ENCODE results near the gene CD47. TPM values are rescaled to one million over a fixed set of nuclear protein-coding genes. Genes with fewer than 3 reads are reported as not detected.

The CD47 gene
- total and polyA plus RNA-seq, 2 of the 4 experiments (the other 2 are of a cell fraction): 45.9 to 52.0 TPM

GRCh38 chr3:108036401-108036800 lies 54.4 kb downstream of the CD47 start:
- H3K27me3 ChIP-seq (ENCODE audit: control insufficient read depth, insufficient read depth, low read length): no peaks in the 10 kb centered on the region
- H4K8ac ChIP-seq (ENCODE audit: low read depth in 2 of 2, low read length in 2 of 2): no peak overlapping the region
- H2AK5ac ChIP-seq (ENCODE audit: low read depth, low read length): no peak overlapping the region
- peaks cover 3% of the 10 kb centered on the region; the same call in 1 of the 2 replicates for H3K9me3 ChIP-seq (ENCODE audit: control insufficient read depth, insufficient read depth, low read length)
- no TSS peak for BruUV-seq (replicated peaks)
- no CpG with 5 or more reads among the region's 1 CpG for WGBS, 2 experiments (ENCODE audit: extremely low coverage in 2 of 2, insufficient read length in 1 of 2)
- no peak overlapping the region; the same call in 1 of the 2 replicates for H2BK120ac ChIP-seq (ENCODE audit: low read depth, low read length)
- H3K4me3 ChIP-seq (ENCODE audit: insufficient read depth, low read depth, low read length): no peak overlapping the region
- no peak overlapping the region for H3K4me2 ChIP-seq (ENCODE audit: low read depth, low read length)
- peaks cover 7% of the 10 kb centered on the region for H3K4me1 ChIP-seq (ENCODE audit: control insufficient read depth, insufficient read depth, low read length)
- no peak overlapping the region for H3K18ac ChIP-seq (ENCODE audit: low read depth, low read length)
- no peak overlapping the region for H2AFZ ChIP-seq (replicated peaks; ENCODE audit: low read length, poor library complexity)
- dilution Hi-C loops (cut with HindIII; ENCODE audit: low sequenced_read_pairs, unreplicated experiment) (no loop called here), in situ Hi-C loops (cut with MboI; ENCODE audit: low sequenced_read_pairs) (no loop called here), intact Hi-C loops (cut with micrococcal nuclease) (no loop called here)
- H3K4ac ChIP-seq (ENCODE audit: low read depth, low read length): no peak overlapping the region
- H4K20me1 ChIP-seq (ENCODE audit: insufficient read depth, low read length): no peaks in the 10 kb centered on the region
- ATAC-seq (ENCODE audit: low read depth): no peak
- H3K36me3 ChIP-seq (ENCODE audit: control insufficient read depth, insufficient read depth, low read length): peaks cover 2% of the 10 kb centered on the region; the same call in 1 of the 2 replicates
- H2BK5ac ChIP-seq (ENCODE audit: low read depth, low read length, poor library complexity, severe bottlenecking): no peak overlapping the region
- no peak overlapping the region for H2BK20ac ChIP-seq (ENCODE audit: low read depth, low read length)
- no peak overlapping the region for H2BK15ac ChIP-seq (ENCODE audit: low read depth, low read length)
- H3K79me1 ChIP-seq (ENCODE audit: low read depth in 1 of 2, low read length in 2 of 2): no peaks in the 10 kb centered on the region
- peaks cover 19% of the 10 kb centered on the region for H3K9me1 ChIP-seq (ENCODE audit: insufficient read depth, low read length)
- ChIA-PET POLR2A (ENCODE audit: unreplicated experiment) (no interaction called here), CTCF (no interaction called here)
- no peak overlapping the region for H3K56ac ChIP-seq (ENCODE audit: extremely low read depth, insufficient read depth, low read length)
- no peak overlapping the region for H3K14ac ChIP-seq (replicated peaks; ENCODE audit: low read depth, low read length)
- no peak overlapping the region for H2AK9ac ChIP-seq (replicated peaks; ENCODE audit: low read depth, low read length, poor library complexity)
- H3K27ac ChIP-seq (ENCODE audit: insufficient read depth, low read length): no peak overlapping the region
- H3K23ac ChIP-seq (ENCODE audit: low read depth, low read length): no peak overlapping the region
- no peak overlapping the region for H3K9ac ChIP-seq (ENCODE audit: low read depth, low read length)
- no peak for TF ChIP-seq POLR2A (IDR thresholded peaks at IDR 0.05; ENCODE audit: low read depth, low read length)
- TF ChIP-seq USF2 (IDR thresholded peaks at IDR 0.05; ENCODE audit: low read depth, low read length): no peak
- TF ChIP-seq CEBPB (IDR thresholded peaks at IDR 0.05; ENCODE audit: low read depth, low read length): no peak
- TF ChIP-seq RFX5 (IDR thresholded peaks at IDR 0.05; ENCODE audit: low read depth, low read length): no peak
- TF ChIP-seq MAFK (IDR thresholded peaks at IDR 0.05; ENCODE audit: low read depth, low read length): no peak
- H4K91ac ChIP-seq (ENCODE audit: insufficient read depth, low read depth, low read length): no peak overlapping the region
- DNase-seq: no peak
- H4K5ac ChIP-seq (ENCODE audit: low read depth, low read length): no peak overlapping the region

Measured in IMR-90 (cell line).